Left ventricle myocardium inferior (tissue), 1 donor: ENCODE data around the gene EPB41. TPM values are rescaled to one million over a fixed set of nuclear protein-coding genes. Genes with fewer than 3 reads are reported as not detected.

Experiments
- DNase-seq: peaks from one replicate; pipeline ENCODE4 v3.0.0-alpha.2; 2020
- H3K27ac ChIP-seq: fragments of 200-600 bp; replicated peaks from 2 replicates; pipeline ENCODE4 v1.8.0; 2021
- H3K27me3 ChIP-seq: fragments of 200-600 bp; 2 replicates; pipeline ENCODE4 v1.8.0; 2021; ENCODE audit warnings: low read depth
- H3K36me3 ChIP-seq: fragments of 200-600 bp; 2 replicates; pipeline ENCODE4 v1.8.0; 2021
- H3K4me1 ChIP-seq: fragments of 200-600 bp; 2 replicates; pipeline ENCODE4 v1.8.0; 2021
- H3K4me3 ChIP-seq: fragments of 200-600 bp; 2 replicates; pipeline ENCODE4 v1.8.0; 2021; ENCODE audit warnings: mild to moderate bottlenecking, moderate library complexity
- H3K9me3 ChIP-seq: fragments of 200-600 bp; replicated peaks from 2 replicates; pipeline ENCODE4 v1.8.0; 2021
- intact Hi-C: fragments of 100-400 bp; cut with micrococcal nuclease; formaldehyde crosslinking; loops from one replicate; pipeline ENCODE4 v1.11.0; 2022
- total RNA-seq: library from RNA; stranded (reverse); fragmentation: NEBNext Ultra II Directional; extraction: Animal tissue kit (Norgen Biotek cat#: 25700); gene quantifications from one replicate; pipeline ENCODE4 v1.2.1, GENCODE V29; 2021
- TF ChIP-seq, protein P1 (sequence below): fragments of 200-600 bp; IDR thresholded peaks from 2 replicates; pipeline ENCODE4 v1.8.0; 2021; ENCODE audit warnings: antibody characterized with exemption, mild to moderate bottlenecking, borderline replicate concordance
- donor health status: DM: no; HTN: yes; CAD: no; lungs with severe emphysema.

Gene EPB41
- total RNA-seq, 1 donor from 2014 or later, result 23.4 TPM

DNA sequence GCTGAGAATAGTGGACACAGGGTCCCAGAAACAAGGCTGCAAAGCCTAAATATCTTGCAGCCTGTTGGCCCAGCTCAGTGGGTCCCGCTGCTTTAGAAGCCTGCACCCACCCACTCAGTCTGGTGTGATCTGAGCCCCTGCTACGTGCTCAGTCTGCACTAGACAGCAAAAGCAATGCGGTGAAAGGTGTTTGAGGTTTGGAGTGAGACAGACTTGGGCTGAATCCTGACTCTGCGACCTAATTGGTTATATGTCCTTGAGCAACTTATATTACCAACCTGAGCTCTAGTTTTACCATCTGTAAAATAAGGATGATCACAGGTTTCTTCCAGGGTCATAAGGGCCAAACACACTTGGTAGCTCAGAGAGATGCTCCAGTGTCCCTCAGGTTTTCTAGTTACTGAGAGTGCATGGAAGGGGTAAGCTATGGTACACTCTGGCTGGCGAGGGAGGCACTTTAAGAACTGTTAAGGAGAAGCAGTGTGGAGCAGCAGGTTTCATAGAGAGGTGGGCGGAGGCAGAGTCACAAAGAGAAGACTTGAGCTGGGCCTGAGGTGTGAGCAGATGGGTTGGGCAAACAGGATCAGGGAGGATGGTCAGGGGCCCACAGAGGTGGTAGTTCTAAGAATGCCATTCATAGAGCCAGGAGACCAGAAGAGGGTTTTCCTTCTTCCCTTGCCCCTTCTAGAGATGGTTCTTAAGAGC, 199.2 kb downstream of the EPB41 start:
- intact Hi-C loops, result no loop called here
- Histone ChIP-seq H3K27me3 (no peaks in the 10 kb centered on the region), H3K9me3 (no peaks in the 10 kb centered on the region), H3K27ac (no peak overlapping the region), H3K4me3 (no peak overlapping the region), H3K4me1 (no peaks in the 10 kb centered on the region), H3K36me3 (peaks cover 20% of the 10 kb centered on the region)
- TF ChIP-seq, protein P1, sequence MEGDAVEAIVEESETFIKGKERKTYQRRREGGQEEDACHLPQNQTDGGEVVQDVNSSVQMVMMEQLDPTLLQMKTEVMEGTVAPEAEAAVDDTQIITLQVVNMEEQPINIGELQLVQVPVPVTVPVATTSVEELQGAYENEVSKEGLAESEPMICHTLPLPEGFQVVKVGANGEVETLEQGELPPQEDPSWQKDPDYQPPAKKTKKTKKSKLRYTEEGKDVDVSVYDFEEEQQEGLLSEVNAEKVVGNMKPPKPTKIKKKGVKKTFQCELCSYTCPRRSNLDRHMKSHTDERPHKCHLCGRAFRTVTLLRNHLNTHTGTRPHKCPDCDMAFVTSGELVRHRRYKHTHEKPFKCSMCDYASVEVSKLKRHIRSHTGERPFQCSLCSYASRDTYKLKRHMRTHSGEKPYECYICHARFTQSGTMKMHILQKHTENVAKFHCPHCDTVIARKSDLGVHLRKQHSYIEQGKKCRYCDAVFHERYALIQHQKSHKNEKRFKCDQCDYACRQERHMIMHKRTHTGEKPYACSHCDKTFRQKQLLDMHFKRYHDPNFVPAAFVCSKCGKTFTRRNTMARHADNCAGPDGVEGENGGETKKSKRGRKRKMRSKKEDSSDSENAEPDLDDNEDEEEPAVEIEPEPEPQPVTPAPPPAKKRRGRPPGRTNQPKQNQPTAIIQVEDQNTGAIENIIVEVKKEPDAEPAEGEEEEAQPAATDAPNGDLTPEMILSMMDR, result no peak
- no peak for DNase-seq

DNA sequence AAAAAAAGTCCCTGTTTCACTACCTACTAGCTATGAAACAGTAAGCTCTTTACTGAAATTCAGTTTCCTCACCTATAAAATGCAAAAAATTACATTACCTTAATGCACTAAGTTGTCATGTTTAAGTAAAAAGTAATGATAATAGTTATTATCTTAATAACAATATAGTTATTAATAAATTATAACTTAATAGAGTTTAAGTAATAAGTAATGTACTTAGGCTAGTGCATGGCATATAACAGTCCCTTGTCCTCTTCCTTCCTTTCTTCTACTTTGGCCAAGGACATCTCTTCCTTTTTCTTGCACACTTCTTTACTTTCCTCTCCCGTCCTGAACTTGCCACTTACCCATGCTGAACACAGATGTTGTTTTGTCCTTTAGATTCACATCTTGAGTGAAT, 200.3 kb downstream of the EPB41 start:
- Histone ChIP-seq H3K36me3 (peaks cover 14% of the 10 kb centered on the region), H3K9me3 (no peaks in the 10 kb centered on the region), H3K27me3 (no peaks in the 10 kb centered on the region), H3K4me3 (no peak overlapping the region), H3K27ac (no peak overlapping the region), H3K4me1 (no peaks in the 10 kb centered on the region)
- TF ChIP-seq, protein P1, result no peak
- intact Hi-C loops, result no loop called here
- no peak for DNase-seq

DNA sequence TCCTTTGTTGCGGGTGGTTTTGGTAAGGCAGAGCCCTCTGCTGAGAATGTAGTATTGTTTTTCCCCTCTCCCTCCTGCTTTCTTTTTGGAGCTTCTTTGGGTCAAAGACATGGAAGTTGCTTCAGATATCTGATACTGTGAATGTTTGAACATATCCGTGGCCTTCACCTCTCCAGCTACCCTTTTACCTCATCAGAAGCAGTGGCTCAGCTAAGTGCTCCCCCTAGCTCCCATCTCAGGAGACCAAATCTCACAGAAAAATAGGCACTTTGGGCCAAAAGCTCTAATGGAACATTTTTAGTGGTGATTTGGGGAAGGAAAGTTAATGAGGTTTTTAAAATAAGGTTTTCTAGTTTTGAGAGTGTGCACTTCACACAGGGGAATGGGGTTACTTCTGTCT, 203.0 kb downstream of the EPB41 start:
- TF ChIP-seq, protein P1, result peak; percentile 15
- intact Hi-C loops, result no loop called here
- Histone ChIP-seq H3K9me3 (no peaks in the 10 kb centered on the region), H3K36me3 (peaks cover 7% of the 10 kb centered on the region), H3K27me3 (peaks cover 18% of the 10 kb centered on the region), H3K4me1 (peaks cover 10% of the 10 kb centered on the region), H3K27ac (no peak overlapping the region), H3K4me3 (no peak overlapping the region)
- no peak for DNase-seq

DNA sequence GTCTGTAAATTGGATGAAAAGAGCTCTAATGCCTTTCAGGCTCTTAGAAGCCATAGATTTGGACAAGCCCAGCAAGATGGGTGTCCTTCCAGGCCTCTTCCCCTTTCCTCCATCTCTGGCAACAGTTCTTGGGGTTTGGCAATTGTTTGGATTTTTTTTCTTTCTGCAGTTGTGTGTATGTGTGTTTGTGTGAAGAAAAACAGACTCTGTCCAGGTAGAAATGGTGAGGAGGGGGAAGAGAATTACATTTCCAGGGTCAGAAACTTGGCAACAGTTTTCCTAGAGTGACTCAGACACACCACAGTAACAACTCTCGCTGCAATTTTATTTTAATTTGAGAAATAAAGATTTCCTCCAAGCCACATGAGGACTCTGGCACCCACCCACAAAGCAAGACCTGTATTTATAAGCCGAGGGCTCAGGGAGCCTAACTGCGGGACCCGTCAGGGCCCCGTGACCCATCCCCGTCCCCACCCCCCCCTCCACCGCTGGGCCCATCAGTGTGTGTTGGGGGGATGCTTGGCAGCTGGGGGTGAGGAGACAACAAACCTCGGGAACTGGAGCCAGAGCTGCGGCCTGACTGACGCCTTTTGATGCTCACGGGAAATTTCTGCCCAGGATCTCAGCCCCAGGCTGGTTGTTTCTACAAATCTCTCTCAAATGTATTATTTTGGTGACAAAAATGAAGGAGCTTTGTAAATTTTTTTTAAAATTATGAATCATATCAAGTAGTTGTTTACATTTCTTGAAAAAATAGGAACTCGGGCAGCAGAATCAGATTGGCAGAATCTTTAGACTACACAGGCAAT, 205.0 kb downstream of the EPB41 start:
- no peak for DNase-seq
- Histone ChIP-seq H3K27ac (no peak overlapping the region), H3K4me1 (peaks cover 28% of the 10 kb centered on the region), H3K9me3 (no peaks in the 10 kb centered on the region), H3K4me3 (no peak overlapping the region), H3K36me3 (peaks cover 6% of the 10 kb centered on the region), H3K27me3 (peaks cover 38% of the 10 kb centered on the region)
- intact Hi-C loops, result no loop called here
- TF ChIP-seq, protein P1, result no peak

DNA sequence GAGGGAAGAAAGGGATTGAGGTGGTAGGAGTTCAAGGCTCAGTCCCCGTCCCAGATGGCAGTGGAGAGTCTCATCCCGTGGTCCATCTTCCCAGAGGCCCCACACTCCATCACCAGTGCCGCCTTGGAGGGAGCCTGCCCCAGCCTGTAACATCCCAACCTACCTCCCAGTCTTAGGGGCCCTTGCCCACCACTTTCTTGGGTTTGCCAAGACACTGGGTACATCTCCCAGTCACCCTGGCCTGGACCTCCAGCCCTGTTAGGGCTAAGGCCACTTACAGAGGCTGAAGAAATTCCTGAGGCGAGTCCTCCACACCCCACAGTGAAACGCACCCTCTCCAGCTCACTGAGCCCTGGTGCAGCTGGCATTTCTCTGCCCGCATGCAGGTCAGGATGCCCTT, 206.0 kb downstream of the EPB41 start:
- H3K9me3 ChIP-seq, result no peaks in the 10 kb centered on the region
- intact Hi-C loops, result no loop called here
- TF ChIP-seq, protein P1, result no peak
- no peak for DNase-seq
- H3K4me3 ChIP-seq, result no peak overlapping the region
- H3K4me1 ChIP-seq, result peaks cover 39% of the 10 kb centered on the region
- H3K36me3 ChIP-seq, result peaks cover 5% of the 10 kb centered on the region
- H3K27me3 ChIP-seq, result peaks cover 41% of the 10 kb centered on the region
- H3K27ac ChIP-seq, result no peak overlapping the region
